ENCODE measurements around the gene OTOP2. TPM values are rescaled to one million over a fixed set of nuclear protein-coding genes. Genes with fewer than 3 reads are reported as not detected.

Gene OTOP2
- total and polyA plus RNA-seq, 9 of the 15 experiments (the other 6 are each of a cell fraction or from before 2014, with no cell fraction given) = 0.04 to 0.36 (median 0.14) TPM; not detected in 1

DNA sequence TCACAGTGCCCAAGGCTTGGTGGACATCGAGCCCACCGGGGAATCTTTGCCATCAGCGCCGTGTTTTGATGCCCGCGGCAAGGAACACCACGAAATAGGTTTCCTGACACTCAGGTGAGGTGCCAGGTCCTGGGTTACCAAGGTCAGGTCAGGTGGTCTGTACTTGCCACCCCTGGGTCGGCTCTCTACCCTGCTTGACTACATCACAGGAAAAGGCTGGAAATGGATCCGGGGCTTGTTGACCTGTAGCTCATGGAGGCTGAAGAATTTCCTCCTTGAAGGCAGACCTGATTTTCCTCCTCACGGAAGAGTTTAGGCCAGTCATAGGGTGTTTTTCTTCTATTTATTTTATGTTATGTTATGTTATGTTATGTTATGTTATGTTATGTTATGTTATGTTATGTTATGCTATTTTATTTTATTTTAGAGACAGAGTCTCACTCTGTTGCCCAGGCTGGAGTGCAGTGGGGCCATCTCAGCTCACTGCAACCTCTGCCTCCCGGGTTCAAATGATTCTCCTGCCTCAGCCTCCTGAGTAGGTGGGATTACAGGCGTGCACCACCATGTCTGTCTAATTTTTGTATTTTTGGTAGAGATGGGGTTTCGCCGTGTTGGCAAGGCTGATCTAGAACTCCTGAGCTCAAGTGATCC lies 58.7 kb downstream of the OTOP2 start (continued):
- TF ChIP-seq YY1 (IDR thresholded peaks at IDR 0.05; ENCODE audit: borderline replicate concordance in 1 of 3, control insufficient read depth in 1 of 3, extremely low read depth in 1 of 3, insufficient read depth in 3 of 3, insufficient read length in 1 of 3, insufficient replicate concordance in 2 of 3, low read depth in 1 of 3, low read length in 2 of 3) = peak in 1 of 3 experiments; percentile 10
- TF ChIP-seq, protein P1, sequence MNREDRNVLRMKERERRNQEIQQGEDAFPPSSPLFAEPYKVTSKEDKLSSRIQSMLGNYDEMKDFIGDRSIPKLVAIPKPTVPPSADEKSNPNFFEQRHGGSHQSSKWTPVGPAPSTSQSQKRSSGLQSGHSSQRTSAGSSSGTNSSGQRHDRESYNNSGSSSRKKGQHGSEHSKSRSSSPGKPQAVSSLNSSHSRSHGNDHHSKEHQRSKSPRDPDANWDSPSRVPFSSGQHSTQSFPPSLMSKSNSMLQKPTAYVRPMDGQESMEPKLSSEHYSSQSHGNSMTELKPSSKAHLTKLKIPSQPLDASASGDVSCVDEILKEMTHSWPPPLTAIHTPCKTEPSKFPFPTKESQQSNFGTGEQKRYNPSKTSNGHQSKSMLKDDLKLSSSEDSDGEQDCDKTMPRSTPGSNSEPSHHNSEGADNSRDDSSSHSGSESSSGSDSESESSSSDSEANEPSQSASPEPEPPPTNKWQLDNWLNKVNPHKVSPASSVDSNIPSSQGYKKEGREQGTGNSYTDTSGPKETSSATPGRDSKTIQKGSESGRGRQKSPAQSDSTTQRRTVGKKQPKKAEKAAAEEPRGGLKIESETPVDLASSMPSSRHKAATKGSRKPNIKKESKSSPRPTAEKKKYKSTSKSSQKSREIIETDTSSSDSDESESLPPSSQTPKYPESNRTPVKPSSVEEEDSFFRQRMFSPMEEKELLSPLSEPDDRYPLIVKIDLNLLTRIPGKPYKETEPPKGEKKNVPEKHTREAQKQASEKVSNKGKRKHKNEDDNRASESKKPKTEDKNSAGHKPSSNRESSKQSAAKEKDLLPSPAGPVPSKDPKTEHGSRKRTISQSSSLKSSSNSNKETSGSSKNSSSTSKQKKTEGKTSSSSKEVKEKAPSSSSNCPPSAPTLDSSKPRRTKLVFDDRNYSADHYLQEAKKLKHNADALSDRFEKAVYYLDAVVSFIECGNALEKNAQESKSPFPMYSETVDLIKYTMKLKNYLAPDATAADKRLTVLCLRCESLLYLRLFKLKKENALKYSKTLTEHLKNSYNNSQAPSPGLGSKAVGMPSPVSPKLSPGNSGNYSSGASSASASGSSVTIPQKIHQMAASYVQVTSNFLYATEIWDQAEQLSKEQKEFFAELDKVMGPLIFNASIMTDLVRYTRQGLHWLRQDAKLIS (CRISPR knock-in tag; IDR thresholded peaks at IDR 0.05) = 0 out of 2 replicates have a peak, but pooled peaks have one; percentile 11

Other genes starting within 250 kb of the OTOP2 start
Only the 7 nearest of the 18 such genes appear.
- gene GRIN2C, start 64.4 kb upstream of the OTOP2 start, total RNA-seq (2014; rRNA removed) = under 0.01 and 0.16 TPM in 2 replicates
- 0.03 and 0.04 TPM in 2 replicates for gene GRIN2C, start 64.4 kb upstream of the OTOP2 start, total RNA-seq (2014; rRNA removed; fragmentation: Illumina TruSeq; extraction: Trizol)
- 0.07 and 0.08 TPM in 2 replicates for gene GRIN2C, start 64.4 kb upstream of the OTOP2 start, total RNA-seq (2015; rRNA removed; fragmentation: Illumina TruSeq; extraction: Trizol)
- 0.33 and 0.40 TPM in 2 replicates for gene GRIN2C, start 64.4 kb upstream of the OTOP2 start, total RNA-seq (2021)
- 0.08 and 0.10 TPM in 2 replicates for gene GRIN2C, start 64.4 kb upstream of the OTOP2 start, polyA plus RNA-seq (2011; rRNA removed)
- 0.10 TPM in 1 of 2 replicates, not detected in the other for gene GRIN2C, start 64.4 kb upstream of the OTOP2 start, polyA plus RNA-seq (2014; fragmentation: Illumina TruSeq; extraction: Trizol)
- gene GRIN2C, start 64.4 kb upstream of the OTOP2 start, polyA plus RNA-seq (2014; fragmentation: Nextera tagmentation; extraction: Ambion mirVana) = not detected
- gene GRIN2C, start 64.4 kb upstream of the OTOP2 start, polyA plus RNA-seq (2014; rRNA removed) = 0.08 and 0.20 TPM in 2 replicates
- 62.2 and 76.4 TPM in 2 replicates for gene FDXR, start 51.3 kb upstream of the OTOP2 start, total RNA-seq (2014; rRNA removed)
- gene FDXR, start 51.3 kb upstream of the OTOP2 start, total RNA-seq (2014; rRNA removed; fragmentation: Illumina TruSeq; extraction: Trizol) = 8.7 and 14.3 TPM in 2 replicates
- 40.6 and 46.1 TPM in 2 replicates for gene FDXR, start 51.3 kb upstream of the OTOP2 start, total RNA-seq (2015; rRNA removed; fragmentation: Illumina TruSeq; extraction: Trizol)
- gene FDXR, start 51.3 kb upstream of the OTOP2 start, total RNA-seq (2021) = 68.7 and 70.7 TPM in 2 replicates
- 25.4 and 30.9 TPM in 2 replicates for gene FDXR, start 51.3 kb upstream of the OTOP2 start, polyA plus RNA-seq (2011; rRNA removed)
- 13.6 and 40.4 TPM in 2 replicates for gene FDXR, start 51.3 kb upstream of the OTOP2 start, polyA plus RNA-seq (2014; fragmentation: Illumina TruSeq; extraction: Trizol)
- 1 to 10 TPM in 1 of 2 experiments, under 1 TPM in 1; 0.89 to 2.8 TPM for gene FDXR, start 51.3 kb upstream of the OTOP2 start, polyA plus RNA-seq (2014; fragmentation: Nextera tagmentation; extraction: Ambion mirVana)
- 58.6 and 62.9 TPM in 2 replicates for gene FDXR, start 51.3 kb upstream of the OTOP2 start, polyA plus RNA-seq (2014; rRNA removed)
- not detected in 2 replicates for gene FADS6, start 30.6 kb upstream of the OTOP2 start, total RNA-seq (2014; rRNA removed)
- gene FADS6, start 30.6 kb upstream of the OTOP2 start, total RNA-seq (2014; rRNA removed; fragmentation: Illumina TruSeq; extraction: Trizol) = not detected in 2 replicates
- 0.22 TPM in 1 of 2 replicates, not detected in the other for gene FADS6, start 30.6 kb upstream of the OTOP2 start, total RNA-seq (2015; rRNA removed; fragmentation: Illumina TruSeq; extraction: Trizol)
- gene FADS6, start 30.6 kb upstream of the OTOP2 start, total RNA-seq (2021) = not detected in 2 replicates
- 0.12 and 0.18 TPM in 2 replicates for gene FADS6, start 30.6 kb upstream of the OTOP2 start, polyA plus RNA-seq (2011; rRNA removed)
- gene FADS6, start 30.6 kb upstream of the OTOP2 start, polyA plus RNA-seq (2014; fragmentation: Illumina TruSeq; extraction: Trizol) = not detected in 2 replicates
- gene FADS6, start 30.6 kb upstream of the OTOP2 start, polyA plus RNA-seq (2014; fragmentation: Nextera tagmentation; extraction: Ambion mirVana) = not detected
- gene FADS6, start 30.6 kb upstream of the OTOP2 start, polyA plus RNA-seq (2014; rRNA removed) = not detected in 2 replicates
- 0.64 and 1.2 TPM in 2 replicates for gene USH1G, start 1.0 kb upstream of the OTOP2 start, total RNA-seq (2014; rRNA removed)
- 0.16 and 0.22 TPM in 2 replicates for gene USH1G, start 1.0 kb upstream of the OTOP2 start, total RNA-seq (2014; rRNA removed; fragmentation: Illumina TruSeq; extraction: Trizol)
- 0.43 and 0.53 TPM in 2 replicates for gene USH1G, start 1.0 kb upstream of the OTOP2 start, total RNA-seq (2015; rRNA removed; fragmentation: Illumina TruSeq; extraction: Trizol)
- gene USH1G, start 1.0 kb upstream of the OTOP2 start, total RNA-seq (2021) = 1.00 and 1.4 TPM in 2 replicates
- 0.57 and 0.77 TPM in 2 replicates for gene USH1G, start 1.0 kb upstream of the OTOP2 start, polyA plus RNA-seq (2011; rRNA removed)
- 0.42 and 0.71 TPM in 2 replicates for gene USH1G, start 1.0 kb upstream of the OTOP2 start, polyA plus RNA-seq (2014; fragmentation: Illumina TruSeq; extraction: Trizol)
- not detected for gene USH1G, start 1.0 kb upstream of the OTOP2 start, polyA plus RNA-seq (2014; fragmentation: Nextera tagmentation; extraction: Ambion mirVana)
- gene USH1G, start 1.0 kb upstream of the OTOP2 start, polyA plus RNA-seq (2014; rRNA removed) = 0.57 and 0.69 TPM in 2 replicates
- gene OTOP3, start 11.6 kb downstream of the OTOP2 start, total RNA-seq (2014; rRNA removed) = not detected in 2 replicates
- not detected in 2 replicates for gene OTOP3, start 11.6 kb downstream of the OTOP2 start, total RNA-seq (2014; rRNA removed; fragmentation: Illumina TruSeq; extraction: Trizol)
- not detected in 2 replicates for gene OTOP3, start 11.6 kb downstream of the OTOP2 start, total RNA-seq (2015; rRNA removed; fragmentation: Illumina TruSeq; extraction: Trizol)
- gene OTOP3, start 11.6 kb downstream of the OTOP2 start, total RNA-seq (2021) = not detected in 2 replicates
- gene OTOP3, start 11.6 kb downstream of the OTOP2 start, polyA plus RNA-seq (2011; rRNA removed) = not detected in 2 replicates
- not detected in 2 replicates for gene OTOP3, start 11.6 kb downstream of the OTOP2 start, polyA plus RNA-seq (2014; fragmentation: Illumina TruSeq; extraction: Trizol)
- gene OTOP3, start 11.6 kb downstream of the OTOP2 start, polyA plus RNA-seq (2014; fragmentation: Nextera tagmentation; extraction: Ambion mirVana) = not detected
- gene OTOP3, start 11.6 kb downstream of the OTOP2 start, polyA plus RNA-seq (2014; rRNA removed) = not detected in 2 replicates
- 0.04 and 0.14 TPM in 2 replicates for gene HID1, start 48.5 kb downstream of the OTOP2 start, total RNA-seq (2014; rRNA removed)
- gene HID1, start 48.5 kb downstream of the OTOP2 start, total RNA-seq (2014; rRNA removed; fragmentation: Illumina TruSeq; extraction: Trizol) = 0.19 TPM in 1 of 2 replicates, not detected in the other
- 0.15 and 0.54 TPM in 2 replicates for gene HID1, start 48.5 kb downstream of the OTOP2 start, total RNA-seq (2015; rRNA removed; fragmentation: Illumina TruSeq; extraction: Trizol)
- 0.91 and 1.2 TPM in 2 replicates for gene HID1, start 48.5 kb downstream of the OTOP2 start, total RNA-seq (2021)
- gene HID1, start 48.5 kb downstream of the OTOP2 start, polyA plus RNA-seq (2011; rRNA removed) = 0.53 and 1.4 TPM in 2 replicates
- 0.53 and 0.71 TPM in 2 replicates for gene HID1, start 48.5 kb downstream of the OTOP2 start, polyA plus RNA-seq (2014; fragmentation: Illumina TruSeq; extraction: Trizol)
- under 1 TPM in 1 of 2 experiments, not detected in 1; 0.15 TPM for gene HID1, start 48.5 kb downstream of the OTOP2 start, polyA plus RNA-seq (2014; fragmentation: Nextera tagmentation; extraction: Ambion mirVana)
- 1.1 and 2.1 TPM in 2 replicates for gene HID1, start 48.5 kb downstream of the OTOP2 start, polyA plus RNA-seq (2014; rRNA removed)
- 8.8 and 9.8 TPM in 2 replicates for gene CDR2L, start 63.4 kb downstream of the OTOP2 start, total RNA-seq (2014; rRNA removed)
- gene CDR2L, start 63.4 kb downstream of the OTOP2 start, total RNA-seq (2014; rRNA removed; fragmentation: Illumina TruSeq; extraction: Trizol) = 2.0 and 2.7 TPM in 2 replicates
- gene CDR2L, start 63.4 kb downstream of the OTOP2 start, total RNA-seq (2015; rRNA removed; fragmentation: Illumina TruSeq; extraction: Trizol) = 4.0 and 4.3 TPM in 2 replicates
- gene CDR2L, start 63.4 kb downstream of the OTOP2 start, total RNA-seq (2021) = 15.5 and 16.0 TPM in 2 replicates
- 3.1 and 5.5 TPM in 2 replicates for gene CDR2L, start 63.4 kb downstream of the OTOP2 start, polyA plus RNA-seq (2011; rRNA removed)
- gene CDR2L, start 63.4 kb downstream of the OTOP2 start, polyA plus RNA-seq (2014; fragmentation: Illumina TruSeq; extraction: Trizol) = 7.3 and 8.9 TPM in 2 replicates
- 1 to 10 TPM; 5.3 to 8.2 TPM for gene CDR2L, start 63.4 kb downstream of the OTOP2 start, polyA plus RNA-seq (2014; fragmentation: Nextera tagmentation; extraction: Ambion mirVana)
- gene CDR2L, start 63.4 kb downstream of the OTOP2 start, polyA plus RNA-seq (2014; rRNA removed) = 8.0 and 9.8 TPM in 2 replicates